Ishikawa (cell line): ENCODE data around the gene CNTN4.

Source experiments
- CEBPB ChIP-seq: IDR thresholded peaks from 2 replicates; pipeline ENCODE4 v1.6.1; 2012
- EGR1 ChIP-seq: IDR thresholded peaks from 2 replicates; pipeline ENCODE4 v1.6.1; 2012
- EP300 ChIP-seq: IDR thresholded peaks from 2 replicates; pipeline ENCODE4 v1.6.1; 2012; ENCODE audit warnings: borderline replicate concordance
- MAX ChIP-seq: IDR thresholded peaks from 2 replicates; pipeline ENCODE4 v1.6.1; 2012
- NFIC ChIP-seq: IDR thresholded peaks from 2 replicates; pipeline ENCODE4 v1.6.1; 2012
- REST ChIP-seq: IDR thresholded peaks from 2 replicates; pipeline ENCODE4 v1.6.1; 2012; ENCODE audit warnings: low read depth, mild to moderate bottlenecking
- TAF1 ChIP-seq: IDR thresholded peaks from 2 replicates; pipeline ENCODE4 v1.6.1; 2012; ENCODE audit warnings: low read depth, mild to moderate bottlenecking
- USF1 ChIP-seq: IDR thresholded peaks from 2 replicates; pipeline ENCODE4 v1.6.1; 2012

GRCh38 chr3:2458816-2459215 is 360.1 kb downstream of the CNTN4 start:
- no peak for TF ChIP-seq NFIC
- TF ChIP-seq CEBPB = no peak
- TF ChIP-seq USF1 = no peak
- TF ChIP-seq TAF1 = no peak
- no peak for TF ChIP-seq EGR1
- TF ChIP-seq MAX = no peak
- no peak for TF ChIP-seq EP300
- no peak for TF ChIP-seq REST
